ENCODE data around the gene GSK3A.

The GSK3A gene

GRCh38 chr19:42242512-42243409, at the start of gene GSK3A:
TSS of gene GSK3A (minus strand) at chr19:42242602. CDS start at chr19:42242465, 137 bp downstream.
- DNase-seq, result peak; percentile 99

GRCh38 chr19:42291435-42291810, 49.0 kb upstream of the GSK3A start:
- no peak for DNase-seq

- no peak for DNase-seq
These were observed 48.4 kb upstream of the GSK3A start for GRCh38 chr19:42290523-42291434.

DNA sequence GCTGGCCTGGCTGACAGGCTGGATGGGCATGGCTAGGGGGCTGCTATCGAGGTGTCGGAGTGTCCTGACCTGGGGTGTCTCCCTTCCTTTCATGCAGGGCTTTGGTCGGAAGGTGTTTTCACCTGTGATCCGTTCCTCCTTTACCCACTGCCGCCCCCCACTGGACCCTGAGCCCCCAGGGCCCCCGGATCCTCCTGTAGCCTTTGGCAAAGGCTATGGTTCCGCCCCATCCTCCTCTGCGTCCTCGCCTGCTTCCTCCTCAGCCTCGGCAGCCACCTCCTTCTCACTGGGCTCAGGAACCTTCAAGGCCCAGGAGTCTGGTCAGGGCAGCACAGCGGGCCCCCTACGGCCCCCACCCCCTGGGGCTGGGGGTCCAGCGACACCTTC, 47.7 kb upstream of the GSK3A start:
- no peak for DNase-seq

DNA sequence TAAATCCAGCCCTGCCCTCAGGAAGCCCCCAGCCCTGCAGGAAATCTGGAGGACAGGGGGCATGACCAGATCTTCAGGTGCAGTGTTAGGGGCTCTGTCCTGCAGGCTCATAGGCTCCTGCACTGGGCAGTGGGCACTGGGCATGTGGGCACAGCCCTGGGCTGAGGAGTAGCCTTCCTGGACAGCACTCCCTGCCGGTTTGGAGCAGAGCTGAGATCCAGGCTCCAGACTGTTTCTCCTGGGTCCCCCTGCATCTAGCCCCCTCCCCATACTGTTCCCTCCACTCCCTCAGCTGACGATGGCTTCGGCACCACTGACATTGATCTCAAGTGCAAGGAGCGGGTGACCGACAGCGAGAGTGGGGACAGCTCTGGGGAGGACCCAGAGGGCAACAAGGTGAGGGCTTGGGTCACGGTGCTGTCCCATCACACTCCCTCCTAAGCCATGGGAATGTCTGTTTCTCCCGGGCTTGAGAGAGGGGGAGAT, 47.2 kb upstream of the GSK3A start:
- DNase-seq, result no peak

GRCh38 chr19:42288881-42289555, 46.6 kb upstream of the GSK3A start:
- no peak for DNase-seq

DNA sequence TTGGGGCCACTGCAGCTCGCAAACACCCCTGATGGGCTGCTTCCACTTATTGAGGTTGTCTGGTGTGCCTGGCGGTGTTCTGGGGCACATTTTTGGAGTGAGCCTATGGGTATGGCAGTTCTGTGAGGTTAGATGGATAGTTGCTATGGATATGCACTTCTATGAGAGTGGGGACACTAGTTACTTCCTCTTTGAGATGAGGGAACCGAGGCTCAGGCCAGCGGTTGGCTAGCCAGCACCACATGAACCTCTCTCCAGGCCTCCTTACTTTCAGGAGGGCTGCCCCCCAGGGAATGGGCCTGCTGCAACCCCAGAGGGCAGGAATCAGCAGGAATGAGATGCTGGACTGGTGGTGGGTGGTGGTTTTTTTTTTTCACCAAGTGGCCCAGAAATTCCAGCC, 46.0 kb upstream of the GSK3A start:
- DNase-seq, result no peak

GRCh38 chr19:42287827-42288107, 45.4 kb upstream of the GSK3A start:
- DNase-seq, result no peak

- no peak for DNase-seq
These were observed 44.8 kb upstream of the GSK3A start for GRCh38 chr19:42287017-42287826.

DNA sequence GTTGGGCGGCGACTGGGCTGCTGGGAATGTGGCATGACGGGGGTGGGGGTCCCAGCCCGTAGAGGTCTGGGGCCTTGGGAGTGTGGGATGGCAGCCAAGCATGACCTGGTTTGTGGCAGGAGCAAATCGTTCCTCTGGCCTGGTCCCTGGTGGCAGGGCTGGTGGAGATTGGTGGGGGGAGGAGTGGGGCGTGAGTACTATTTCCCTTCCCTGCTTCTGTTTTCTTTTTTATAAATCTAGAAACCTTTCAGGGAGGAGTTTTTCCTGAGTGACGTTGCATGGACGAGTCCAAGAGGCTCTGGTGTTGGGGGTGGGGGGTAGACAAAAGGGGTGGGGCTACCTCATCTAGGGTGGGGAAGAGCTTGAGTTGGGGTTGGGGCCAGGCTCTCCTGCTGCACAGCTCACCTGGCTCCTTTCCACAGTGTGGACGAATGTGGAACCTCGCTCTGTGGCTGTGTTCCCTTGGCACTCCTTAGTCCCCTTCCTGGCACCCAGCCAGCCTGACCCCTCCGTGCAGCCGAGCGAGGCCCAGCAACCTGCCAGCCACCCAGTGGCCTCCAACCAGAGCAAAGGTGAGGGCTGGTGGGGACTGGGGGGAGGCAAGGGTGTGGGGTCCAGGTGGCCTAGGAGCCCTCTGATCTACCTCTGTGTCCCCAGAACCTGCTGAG, 44.1 kb upstream of the GSK3A start:
- DNase-seq, result peak; percentile 51

GRCh38 chr19:42285988-42286348, 43.6 kb upstream of the GSK3A start:
- DNase-seq, result no peak

DNA sequence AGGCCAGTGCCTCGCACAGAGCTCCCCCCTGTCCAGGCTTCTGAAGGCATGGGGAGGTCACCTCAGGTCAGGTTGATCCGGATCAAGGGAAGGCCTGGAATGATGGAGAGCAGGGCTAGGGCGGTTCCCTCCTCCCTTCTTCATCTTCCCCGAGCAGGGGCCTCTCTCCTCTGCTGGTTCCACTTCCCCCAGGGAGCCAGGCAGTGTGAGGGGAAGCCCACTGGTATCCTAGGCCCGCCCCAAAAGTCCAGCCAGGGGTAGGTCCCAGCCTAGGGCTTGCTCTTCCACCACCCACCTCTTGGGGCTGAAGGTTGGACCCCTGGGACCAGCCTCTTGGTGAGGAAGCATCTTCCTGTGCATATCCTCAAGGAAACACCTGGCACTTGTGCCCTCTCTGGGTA, 43.1 kb upstream of the GSK3A start:
- DNase-seq, result no peak

- no peak for DNase-seq
These were observed 42.4 kb upstream of the GSK3A start for GRCh38 chr19:42284591-42285341.

DNA sequence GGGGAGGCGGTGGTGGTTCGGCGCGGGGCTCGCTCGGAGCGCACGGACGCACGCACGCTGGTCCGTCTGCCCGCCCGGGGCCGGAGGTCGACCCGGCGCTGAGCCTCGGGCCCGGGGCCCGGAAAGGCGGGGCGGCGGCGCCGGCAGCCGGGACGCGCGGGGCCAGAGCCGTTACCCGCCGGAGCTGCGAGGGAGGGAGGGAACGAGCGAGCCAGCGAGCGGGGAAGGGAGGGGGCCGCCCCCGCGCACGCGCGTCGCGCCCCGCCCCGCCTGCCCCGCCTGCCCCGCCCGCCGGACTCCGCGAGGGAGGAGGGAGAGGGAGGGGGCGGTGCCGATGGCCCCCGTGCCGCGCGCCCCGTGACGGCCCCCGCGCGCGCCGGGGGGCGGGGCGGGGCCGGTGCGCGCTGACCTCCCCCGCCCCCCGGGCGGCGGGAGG, 41.7 kb upstream of the GSK3A start:
- DNase-seq, result peak; percentile 85

GRCh38 chr19:42283188-42284065, 41.0 kb upstream of the GSK3A start:
- DNase-seq, result peak; percentile 96

- no peak for DNase-seq
These were observed 40.4 kb upstream of the GSK3A start for GRCh38 chr19:42282819-42283187.

- DNase-seq, result peak; percentile 69
These were observed 39.7 kb upstream of the GSK3A start for GRCh38 chr19:42281827-42282762.

DNA sequence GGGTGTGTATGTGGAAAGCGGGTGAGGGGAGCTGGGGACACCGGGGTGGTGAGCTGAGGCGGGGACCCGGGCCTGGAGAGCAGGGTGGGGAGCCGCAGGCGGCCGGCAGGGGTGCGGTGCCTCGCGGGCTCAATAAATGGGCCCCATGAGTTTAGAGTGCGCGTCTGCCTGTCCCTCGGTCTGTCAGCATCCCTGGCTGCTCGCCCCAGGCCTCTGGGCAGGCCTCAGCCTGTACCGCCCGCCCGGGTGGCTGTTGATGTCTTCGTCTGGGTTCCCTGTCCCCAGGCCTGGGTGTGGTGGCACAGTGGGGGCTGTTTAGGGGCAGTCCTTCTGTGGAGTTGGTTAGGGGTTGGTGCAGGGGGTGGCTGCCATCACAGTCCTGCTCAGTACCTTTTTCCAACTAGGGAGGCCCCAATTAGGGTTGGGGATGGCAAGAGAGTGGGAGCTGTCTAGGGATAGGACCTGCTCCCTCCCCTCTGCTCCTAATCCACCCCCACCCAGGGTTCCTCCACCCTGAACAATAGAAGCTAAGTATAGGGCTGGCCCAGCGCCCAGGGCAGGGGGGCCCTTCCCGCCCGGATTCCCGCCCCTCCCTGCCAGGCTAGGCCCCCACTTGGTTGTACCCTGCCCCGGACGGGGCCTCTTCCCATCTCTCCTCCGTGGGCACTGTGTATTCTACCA, 38.9 kb upstream of the GSK3A start:
- peak; percentile 55 for DNase-seq
